Measurements from ENCODE around the gene SGPL1.
"Not testable (repeated sequence)": the region's sequence is repeated elsewhere in the genome, so short reads cannot be mapped to it uniquely, and the experiment has no call there.

Gene SGPL1

GRCh38 chr10:70815504-70816219 is at the start of gene SGPL1:
Gene SGPL1, plus strand, starts transcription at chr10:70815948. Its CDS starts 906 bp downstream, at chr10:70816854.
- DNase-seq: peak; percentile 97

GRCh38 chr10:70768026-70768685 is 47.6 kb upstream of the SGPL1 start:
- not testable (repeated sequence) for DNase-seq

- DNase-seq: no peak
Observed at GRCh38 chr10:70769121-70769520, 46.6 kb upstream of the SGPL1 start.

GRCh38 chr10:70770001-70770400 is 45.7 kb upstream of the SGPL1 start:
- no peak for DNase-seq

- DNase-seq: not testable (repeated sequence)
Observed at GRCh38 chr10:70770516-70770915, 45.2 kb upstream of the SGPL1 start.

- peak; percentile 47 for DNase-seq
Observed at GRCh38 chr10:70771311-70772194, 44.2 kb upstream of the SGPL1 start.

GRCh38 chr10:70772627-70773026 is 43.1 kb upstream of the SGPL1 start:
- peak; percentile 47 for DNase-seq

- no peak for DNase-seq
Observed at GRCh38 chr10:70773461-70773860, 42.3 kb upstream of the SGPL1 start.

- DNase-seq: peak; percentile 43
Observed at GRCh38 chr10:70773965-70774809, 41.6 kb upstream of the SGPL1 start.

GRCh38 chr10:70774810-70775678 is 40.7 kb upstream of the SGPL1 start:
- no peak for DNase-seq

- peak; percentile 46 for DNase-seq
Observed at GRCh38 chr10:70775679-70776454, 39.9 kb upstream of the SGPL1 start.

- no peak for DNase-seq
Observed at GRCh38 chr10:70776455-70777005, 39.2 kb upstream of the SGPL1 start.

GRCh38 chr10:70777063-70777875 is 38.5 kb upstream of the SGPL1 start:
- peak; percentile 42 for DNase-seq

GRCh38 chr10:70778267-70778924 is 37.4 kb upstream of the SGPL1 start:
- DNase-seq: no peak

- DNase-seq: no peak
Observed at GRCh38 chr10:70779088-70779487, 36.7 kb upstream of the SGPL1 start.

GRCh38 chr10:70779511-70780369 is 36.0 kb upstream of the SGPL1 start:
- DNase-seq: no peak

GRCh38 chr10:70780370-70780760 is 35.4 kb upstream of the SGPL1 start:
- DNase-seq: no peak

- DNase-seq: no peak
Observed at GRCh38 chr10:70780772-70781171, 35.0 kb upstream of the SGPL1 start.
